ENCODE results near the gene ZBTB32.
"Not testable (repeated sequence)": the region's sequence is repeated elsewhere in the genome, so short reads cannot be mapped to it uniquely, and the experiment has no call there.

Gene ZBTB32

DNA sequence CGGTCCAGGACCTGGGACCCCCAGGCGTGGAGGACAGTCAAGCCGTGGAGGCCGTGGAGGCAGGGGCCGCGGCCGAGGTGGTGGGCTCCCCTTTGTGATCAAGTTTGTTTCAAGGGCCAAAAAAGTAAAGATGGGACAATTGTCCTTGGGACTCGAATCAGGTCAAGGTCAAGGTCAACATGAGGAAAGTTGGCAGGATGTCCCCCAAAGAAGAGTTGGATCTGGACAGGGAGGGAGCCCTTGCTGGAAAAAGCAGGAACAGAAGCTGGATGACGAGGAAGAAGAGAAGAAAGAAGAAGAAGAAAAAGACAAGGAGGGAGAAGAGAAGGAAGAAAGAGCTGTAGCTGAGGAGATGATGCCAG is 15.8 kb downstream of the ZBTB32 start:
- Histone ChIP-seq H3K27me3 (replicated peaks in 2 of 5; ENCODE audit: control insufficient read depth in 4 of 5, insufficient read depth in 5 of 5, low read length in 4 of 5) (no peaks in the 10 kb centered on the region), H3K36me3 (ENCODE audit: control insufficient read depth in 4 of 4, insufficient read depth in 4 of 4, low read length in 3 of 4) (peaks cover 0 to 56% (median 42%) of the 10 kb centered on the region in 4 experiments), H3K4me1 (ENCODE audit: control extremely low read depth in 1 of 4, control insufficient read depth in 4 of 4, insufficient read depth in 4 of 4, low read length in 3 of 4) (peaks cover 0 to 35% (median 28%) of the 10 kb centered on the region in 4 experiments), H3K4me3 (ENCODE audit: control insufficient read depth in 1 of 7, extremely low read depth in 1 of 7, insufficient read depth in 4 of 7, low read depth in 2 of 7, low read length in 6 of 7) (no peak overlapping the region), H3K9me3 (ENCODE audit: control extremely low read depth in 1 of 5, control insufficient read depth in 4 of 5, insufficient read depth in 2 of 5, low read depth in 1 of 5, low read length in 4 of 5) (no peaks in the 10 kb centered on the region), H3K27ac (ENCODE audit: insufficient read depth in 1 of 2, low read depth in 1 of 2, low read length in 2 of 2, poor library complexity in 1 of 2, severe bottlenecking in 2 of 2) (no peak overlapping the region)
- WGBS (ENCODE audit: insufficient coverage): 90% methylated on average over 8 of the region's 9 CpGs
- ChIA-PET CTCF (interaction anchor here (1.3 kb wide), 1 partner anchor 20 kb away, joined by 3 read pairs; no protein-coding TSS in a partner anchor), POLR2A (no interaction called here)
- no peak for DNase-seq

DNA sequence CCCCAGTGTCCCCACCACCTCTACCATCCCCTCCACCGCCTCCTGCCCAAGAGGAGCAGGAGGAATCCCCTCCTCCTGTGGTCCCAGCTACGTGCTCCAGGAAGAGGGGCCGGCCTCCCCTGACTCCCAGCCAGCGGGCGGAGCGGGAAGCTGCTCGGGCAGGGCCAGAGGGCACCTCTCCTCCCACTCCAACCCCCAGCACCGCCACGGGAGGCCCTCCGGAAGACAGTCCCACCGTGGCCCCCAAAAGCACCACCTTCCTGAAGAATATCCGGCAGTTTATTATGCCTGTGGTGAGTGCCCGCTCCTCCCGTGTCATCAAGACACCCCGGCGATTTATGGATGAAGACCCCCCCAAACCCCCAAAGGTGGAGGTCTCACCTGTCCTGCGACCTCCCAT is 16.3 kb downstream of the ZBTB32 start:
- Histone ChIP-seq H3K4me3 (ENCODE audit: control insufficient read depth in 1 of 7, extremely low read depth in 1 of 7, insufficient read depth in 4 of 7, low read depth in 2 of 7, low read length in 6 of 7) (no peak overlapping the region), H3K9me3 (ENCODE audit: control extremely low read depth in 1 of 5, control insufficient read depth in 4 of 5, insufficient read depth in 2 of 5, low read depth in 1 of 5, low read length in 4 of 5) (no peaks in the 10 kb centered on the region), H3K27ac (ENCODE audit: insufficient read depth in 1 of 2, low read depth in 1 of 2, low read length in 2 of 2, poor library complexity in 1 of 2, severe bottlenecking in 2 of 2) (no peak overlapping the region), H3K4me1 (ENCODE audit: control extremely low read depth in 1 of 4, control insufficient read depth in 4 of 4, insufficient read depth in 4 of 4, low read length in 3 of 4) (peaks cover 0 to 30% (median 24%) of the 10 kb centered on the region in 4 experiments), H3K36me3 (ENCODE audit: control insufficient read depth in 4 of 4, insufficient read depth in 4 of 4, low read length in 3 of 4) (peaks cover 0 to 61% (median 47%) of the 10 kb centered on the region in 4 experiments), H3K27me3 (replicated peaks in 2 of 5; ENCODE audit: control insufficient read depth in 4 of 5, insufficient read depth in 5 of 5, low read length in 4 of 5) (no peaks in the 10 kb centered on the region)
- no peak for DNase-seq
- ChIA-PET CTCF (interaction anchor here (1.3 kb wide), 1 partner anchor 19 kb away, joined by 3 read pairs; no protein-coding TSS in a partner anchor), POLR2A (no interaction called here)
- WGBS (ENCODE audit: insufficient coverage): 90% methylated on average over 8 of the region's 17 CpGs

DNA sequence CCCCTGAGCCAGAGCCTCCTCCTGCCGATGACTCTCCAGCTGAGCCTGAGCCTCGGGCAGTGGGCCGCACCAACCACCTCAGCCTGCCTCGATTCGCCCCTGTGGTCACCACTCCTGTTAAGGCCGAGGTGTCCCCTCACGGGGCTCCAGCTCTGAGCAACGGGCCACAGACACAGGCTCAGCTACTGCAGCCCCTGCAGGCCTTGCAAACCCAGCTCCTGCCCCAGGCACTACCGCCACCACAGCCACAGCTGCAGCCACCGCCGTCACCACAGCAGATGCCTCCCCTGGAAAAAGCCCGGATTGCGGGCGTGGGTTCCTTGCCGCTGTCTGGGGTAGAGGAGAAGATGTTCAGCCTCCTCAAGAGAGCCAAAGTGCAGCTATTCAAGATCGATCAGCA is 17.0 kb downstream of the ZBTB32 start:
- no peak overlapping the region for H3K27ac ChIP-seq (ENCODE audit: insufficient read depth in 1 of 2, low read depth in 1 of 2, low read length in 2 of 2, poor library complexity in 1 of 2, severe bottlenecking in 2 of 2)
- no peaks in the 10 kb centered on the region for H3K27me3 ChIP-seq (replicated peaks in 2 of 5; ENCODE audit: control insufficient read depth in 4 of 5, insufficient read depth in 5 of 5, low read length in 4 of 5)
- ChIA-PET POLR2A (no interaction called here), CTCF (interaction anchor here (1.3 kb wide), 1 partner anchor 15 kb away, joined by 3 read pairs; no protein-coding TSS in a partner anchor)
- DNase-seq: no peak
- peaks cover 1 to 68% (median 50%) of the 10 kb centered on the region in 4 experiments for H3K36me3 ChIP-seq (ENCODE audit: control insufficient read depth in 4 of 4, insufficient read depth in 4 of 4, low read length in 3 of 4)
- 98% methylated on average over 16 of the region's 16 CpGs for WGBS (ENCODE audit: insufficient coverage)
- H3K4me1 ChIP-seq (ENCODE audit: control extremely low read depth in 1 of 4, control insufficient read depth in 4 of 4, insufficient read depth in 4 of 4, low read length in 3 of 4): peaks cover 0 to 23% (median 17%) of the 10 kb centered on the region in 4 experiments
- H3K9me3 ChIP-seq (ENCODE audit: control extremely low read depth in 1 of 5, control insufficient read depth in 4 of 5, insufficient read depth in 2 of 5, low read depth in 1 of 5, low read length in 4 of 5): no peaks in the 10 kb centered on the region
- no peak overlapping the region for H3K4me3 ChIP-seq (ENCODE audit: control insufficient read depth in 1 of 7, extremely low read depth in 1 of 7, insufficient read depth in 4 of 7, low read depth in 2 of 7, low read length in 6 of 7)

DNA sequence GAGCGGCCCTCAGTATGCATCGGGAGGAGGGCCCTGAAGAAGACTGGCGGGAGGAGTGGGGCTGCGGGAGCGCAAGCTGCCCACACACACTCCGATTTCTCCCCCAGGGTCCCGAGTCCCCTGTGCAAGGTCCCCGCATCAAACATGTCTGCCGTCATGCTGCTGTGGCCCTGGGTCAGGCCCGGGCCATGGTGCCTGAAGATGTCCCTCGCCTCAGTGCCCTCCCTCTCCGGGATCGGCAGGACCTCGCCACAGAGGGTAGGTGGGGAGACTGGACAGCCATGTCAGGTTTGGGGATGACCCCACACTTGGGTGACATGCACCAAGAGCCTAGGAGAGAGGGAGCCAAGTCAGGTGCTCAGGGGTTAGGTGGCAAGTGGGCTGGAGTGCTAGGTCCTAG is 18.1 kb downstream of the ZBTB32 start:
- WGBS (ENCODE audit: insufficient coverage): 96% methylated on average over 14 of the region's 14 CpGs
- Histone ChIP-seq H3K4me1 (ENCODE audit: control extremely low read depth in 1 of 4, control insufficient read depth in 4 of 4, insufficient read depth in 4 of 4, low read length in 3 of 4) (peaks cover 0 to 14% (median 11%) of the 10 kb centered on the region in 4 experiments), H3K27me3 (replicated peaks in 2 of 5; ENCODE audit: control insufficient read depth in 4 of 5, insufficient read depth in 5 of 5, low read length in 4 of 5) (no peaks in the 10 kb centered on the region), H3K4me3 (ENCODE audit: control insufficient read depth in 1 of 7, extremely low read depth in 1 of 7, insufficient read depth in 4 of 7, low read depth in 2 of 7, low read length in 6 of 7) (no peak overlapping the region), H3K36me3 (ENCODE audit: control insufficient read depth in 4 of 4, insufficient read depth in 4 of 4, low read length in 3 of 4) (peaks cover 4 to 78% (median 58%) of the 10 kb centered on the region in 4 experiments), H3K9me3 (ENCODE audit: control extremely low read depth in 1 of 5, control insufficient read depth in 4 of 5, insufficient read depth in 2 of 5, low read depth in 1 of 5, low read length in 4 of 5) (no peaks in the 10 kb centered on the region), H3K27ac (ENCODE audit: insufficient read depth in 1 of 2, low read depth in 1 of 2, low read length in 2 of 2, poor library complexity in 1 of 2, severe bottlenecking in 2 of 2) (no peak overlapping the region)
- CTCF ChIA-PET: interaction anchor here (1.3 to 1.7 kb wide), 2 partner anchors 14 to 28 kb away, joined by 3 to 5 read pairs; no protein-coding TSS in a partner anchor
- POLR2A ChIA-PET: no interaction called here
- DNase-seq: no peak

DNA sequence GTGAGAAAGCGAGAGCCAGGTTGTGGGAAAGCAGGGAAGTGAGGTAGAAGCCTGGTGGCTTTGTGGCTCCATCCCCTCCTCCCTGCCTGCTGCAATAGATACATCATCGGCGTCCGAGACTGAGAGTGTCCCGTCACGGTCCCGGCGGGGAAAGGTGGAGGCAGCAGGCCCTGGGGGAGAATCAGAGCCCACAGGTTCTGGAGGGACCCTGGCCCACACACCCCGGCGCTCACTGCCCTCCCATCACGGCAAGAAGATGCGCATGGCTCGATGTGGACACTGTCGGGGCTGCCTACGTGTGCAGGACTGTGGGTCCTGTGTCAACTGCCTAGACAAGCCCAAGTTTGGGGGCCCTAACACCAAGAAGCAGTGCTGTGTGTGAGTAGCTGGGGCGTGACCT is 18.5 kb downstream of the ZBTB32 start:
- H3K27me3 ChIP-seq (replicated peaks in 2 of 5; ENCODE audit: control insufficient read depth in 4 of 5, insufficient read depth in 5 of 5, low read length in 4 of 5): no peaks in the 10 kb centered on the region
- ChIA-PET POLR2A (no interaction called here), CTCF (interaction anchor here (0.9 to 1.7 kb wide), 3 partner anchors 11 to 28 kb away, joined by 3 to 5 read pairs (median 3); no protein-coding TSS in a partner anchor)
- no peak for DNase-seq
- H3K4me3 ChIP-seq (ENCODE audit: control insufficient read depth in 1 of 7, extremely low read depth in 1 of 7, insufficient read depth in 4 of 7, low read depth in 2 of 7, low read length in 6 of 7): no peak overlapping the region
- H3K9me3 ChIP-seq (ENCODE audit: control extremely low read depth in 1 of 5, control insufficient read depth in 4 of 5, insufficient read depth in 2 of 5, low read depth in 1 of 5, low read length in 4 of 5): no peaks in the 10 kb centered on the region
- WGBS (ENCODE audit: insufficient coverage): over 99% methylated on average over 16 of the region's 16 CpGs
- no peak overlapping the region for H3K27ac ChIP-seq (ENCODE audit: insufficient read depth in 1 of 2, low read depth in 1 of 2, low read length in 2 of 2, poor library complexity in 1 of 2, severe bottlenecking in 2 of 2)
- H3K4me1 ChIP-seq (ENCODE audit: control extremely low read depth in 1 of 4, control insufficient read depth in 4 of 4, insufficient read depth in 4 of 4, low read length in 3 of 4): peaks cover 0 to 14% (median 11%) of the 10 kb centered on the region in 4 experiments
- H3K36me3 ChIP-seq (ENCODE audit: control insufficient read depth in 4 of 4, insufficient read depth in 4 of 4, low read length in 3 of 4): peaks cover 4 to 82% (median 62%) of the 10 kb centered on the region in 4 experiments

DNA sequence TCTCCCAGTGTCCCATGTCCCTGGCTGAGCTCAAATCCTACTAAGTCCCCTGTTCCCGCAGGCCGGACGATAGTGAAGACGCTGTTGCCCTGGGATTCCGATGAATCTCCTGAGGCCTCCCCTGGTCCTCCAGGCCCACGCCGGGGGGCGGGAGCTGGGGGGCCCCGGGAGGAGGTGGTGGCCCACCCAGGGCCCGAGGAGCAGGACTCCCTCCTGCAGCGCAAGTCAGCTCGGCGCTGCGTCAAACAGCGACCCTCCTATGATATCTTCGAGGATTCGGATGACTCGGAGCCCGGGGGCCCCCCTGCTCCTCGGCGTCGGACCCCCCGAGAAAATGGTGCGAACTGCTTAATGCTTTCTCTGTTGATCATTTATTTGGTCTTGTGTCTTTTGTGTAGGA is 19.3 kb downstream of the ZBTB32 start:
- Histone ChIP-seq H3K27ac (ENCODE audit: insufficient read depth in 1 of 2, low read depth in 1 of 2, low read length in 2 of 2, poor library complexity in 1 of 2, severe bottlenecking in 2 of 2) (no peak overlapping the region), H3K36me3 (ENCODE audit: control insufficient read depth in 4 of 4, insufficient read depth in 4 of 4, low read length in 3 of 4) (peaks cover 4 to 90% (median 70%) of the 10 kb centered on the region in 4 experiments), H3K9me3 (ENCODE audit: control extremely low read depth in 1 of 5, control insufficient read depth in 4 of 5, insufficient read depth in 2 of 5, low read depth in 1 of 5, low read length in 4 of 5) (no peaks in the 10 kb centered on the region), H3K4me3 (ENCODE audit: control insufficient read depth in 1 of 7, extremely low read depth in 1 of 7, insufficient read depth in 4 of 7, low read depth in 2 of 7, low read length in 6 of 7) (no peak overlapping the region), H3K27me3 (replicated peaks in 2 of 5; ENCODE audit: control insufficient read depth in 4 of 5, insufficient read depth in 5 of 5, low read length in 4 of 5) (no peaks in the 10 kb centered on the region), H3K4me1 (ENCODE audit: control extremely low read depth in 1 of 4, control insufficient read depth in 4 of 4, insufficient read depth in 4 of 4, low read length in 3 of 4) (peaks cover 0 to 11% (median 8%) of the 10 kb centered on the region in 4 experiments)
- ChIA-PET POLR2A (no interaction called here), CTCF (interaction anchor here (0.9 to 1.1 kb wide), 2 partner anchors 11 to 17 kb away, joined by 3 read pairs; no protein-coding TSS in a partner anchor)
- DNase-seq: no peak
- 94% methylated on average over 24 of the region's 24 CpGs for WGBS (ENCODE audit: insufficient coverage)

DNA sequence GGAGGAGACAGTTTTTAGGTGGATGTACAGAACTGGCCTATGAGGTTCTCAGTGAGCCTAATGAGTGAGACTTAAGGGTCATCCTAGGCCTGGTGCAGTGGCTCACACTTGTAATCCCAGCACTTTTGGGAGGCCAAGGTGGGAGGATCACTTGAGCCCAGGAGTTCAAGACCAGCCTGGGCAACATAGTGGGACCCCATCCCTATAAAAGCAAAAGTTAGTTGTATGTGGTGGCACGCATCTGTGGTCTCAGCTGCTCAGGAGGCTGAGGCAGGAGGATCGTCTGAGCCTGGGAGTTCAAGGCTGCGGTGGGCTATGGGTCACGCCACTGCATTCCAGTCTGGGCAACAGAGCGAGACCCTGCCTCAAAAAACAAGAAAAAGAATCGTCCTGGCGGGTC is 19.8 kb downstream of the ZBTB32 start:
- WGBS (ENCODE audit: insufficient coverage): 98% methylated on average over 7 of the region's 7 CpGs
- H3K36me3 ChIP-seq (ENCODE audit: control insufficient read depth in 4 of 4, insufficient read depth in 4 of 4, low read length in 3 of 4): peaks cover 7 to 94% (median 74%) of the 10 kb centered on the region in 4 experiments
- POLR2A ChIA-PET; H3K27me3 ChIP-seq (replicated peaks in 2 of 5; ENCODE audit: control insufficient read depth in 4 of 5, insufficient read depth in 5 of 5, low read length in 4 of 5); H3K9me3 ChIP-seq (ENCODE audit: control extremely low read depth in 1 of 5, control insufficient read depth in 4 of 5, insufficient read depth in 2 of 5, low read depth in 1 of 5, low read length in 4 of 5); DNase-seq; H3K27ac ChIP-seq (ENCODE audit: insufficient read depth in 1 of 2, low read depth in 1 of 2, low read length in 2 of 2, poor library complexity in 1 of 2, severe bottlenecking in 2 of 2); H3K4me3 ChIP-seq (ENCODE audit: control insufficient read depth in 1 of 7, extremely low read depth in 1 of 7, insufficient read depth in 4 of 7, low read depth in 2 of 7, low read length in 6 of 7); H3K4me1 ChIP-seq (ENCODE audit: control extremely low read depth in 1 of 4, control insufficient read depth in 4 of 4, insufficient read depth in 4 of 4, low read length in 3 of 4): not testable (repeated sequence)
- CTCF ChIA-PET: interaction anchor here (1.1 kb wide), 1 partner anchor 16 kb away, joined by 3 read pairs; no protein-coding TSS in a partner anchor
